Measurements from ENCODE around the gene EPB42. TPM values are rescaled to one million over a fixed set of nuclear protein-coding genes. Genes with fewer than 3 reads are reported as not detected.

EPB42 gene
- total and polyA plus RNA-seq, 2 of the 4 experiments (the other 2 are of a cell fraction), result not detected

DNA sequence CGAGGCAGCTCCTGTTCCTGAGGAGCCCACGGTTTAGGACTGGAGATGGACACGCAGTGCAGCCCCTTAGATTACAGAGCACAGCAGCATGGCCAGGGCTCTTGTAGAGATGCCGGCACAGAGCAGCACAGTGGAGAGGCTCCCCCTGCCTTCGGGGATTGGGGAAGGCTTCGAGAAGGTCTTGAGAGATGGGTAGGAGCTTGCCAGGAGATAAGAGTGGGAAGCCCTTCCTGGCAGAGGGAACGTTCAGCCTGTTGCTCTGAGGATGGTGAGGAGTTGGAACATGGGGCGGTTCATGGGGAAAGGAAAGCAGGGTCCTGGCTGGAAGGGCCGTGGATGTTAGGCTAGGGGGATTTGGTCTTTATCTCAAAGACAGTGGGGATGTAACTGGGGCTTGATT is 10.0 kb downstream of the EPB42 start:
- peaks cover 68% of the 10 kb centered on the region for H3K27me3 ChIP-seq (ENCODE audit: control insufficient read depth, insufficient read depth, low read length)
- no peak overlapping the region for H4K5ac ChIP-seq (ENCODE audit: low read depth, low read length)
- CTCF ChIA-PET, result interaction anchor here (1.6 kb wide), 1 partner anchor 15 kb away, joined by 5 read pairs; no protein-coding TSS in a partner anchor

More for the DNA sequence above, 10.0 kb downstream of the EPB42 start:
- Histone ChIP-seq H3K18ac (ENCODE audit: low read depth, low read length) (no peak overlapping the region), H4K20me1 (ENCODE audit: insufficient read depth, low read length) (no peaks in the 10 kb centered on the region), H4K8ac (ENCODE audit: low read depth in 2 of 2, low read length in 2 of 2) (no peak overlapping the region), H4K91ac (ENCODE audit: insufficient read depth, low read depth, low read length) (no peak overlapping the region), H3K4me2 (ENCODE audit: low read depth, low read length) (no peak overlapping the region), H2BK5ac (ENCODE audit: low read depth, low read length, poor library complexity, severe bottlenecking) (no peak overlapping the region), H2AK5ac (ENCODE audit: low read depth, low read length) (no peak overlapping the region), H3K36me3 (ENCODE audit: control insufficient read depth, insufficient read depth, low read length) (no peaks in the 10 kb centered on the region), H2BK120ac (ENCODE audit: low read depth, low read length) (no peak overlapping the region), H2BK20ac (ENCODE audit: low read depth, low read length) (no peak overlapping the region), H3K9ac (ENCODE audit: low read depth, low read length) (no peak overlapping the region), H3K23ac (ENCODE audit: low read depth, low read length) (no peak overlapping the region), H2AFZ (replicated peaks; ENCODE audit: low read length, poor library complexity) (no peak overlapping the region), H3K27ac (ENCODE audit: insufficient read depth, low read length) (no peak overlapping the region), H3K9me3 (ENCODE audit: control insufficient read depth, insufficient read depth, low read length) (no peaks in the 10 kb centered on the region), H3K9me1 (ENCODE audit: insufficient read depth, low read length) (no peaks in the 10 kb centered on the region; the same call in 1 of the 2 replicates), H2BK15ac (ENCODE audit: low read depth, low read length) (no peak overlapping the region), H3K56ac (ENCODE audit: extremely low read depth, insufficient read depth, low read length) (no peak overlapping the region), H3K4me1 (ENCODE audit: control insufficient read depth, insufficient read depth, low read length) (no peaks in the 10 kb centered on the region), H3K79me1 (ENCODE audit: low read depth in 1 of 2, low read length in 2 of 2) (no peaks in the 10 kb centered on the region), H2AK9ac (replicated peaks; ENCODE audit: low read depth, low read length, poor library complexity) (no peak overlapping the region), H3K14ac (replicated peaks; ENCODE audit: low read depth, low read length) (no peak overlapping the region), H3K4me3 (ENCODE audit: insufficient read depth, low read depth, low read length) (no peak overlapping the region), H3K4ac (ENCODE audit: low read depth, low read length) (no peak overlapping the region)
- dilution Hi-C loops (cut with HindIII; ENCODE audit: low sequenced_read_pairs, unreplicated experiment) (no loop called here), in situ Hi-C loops (cut with MboI; ENCODE audit: low sequenced_read_pairs) (no loop called here), intact Hi-C loops (cut with micrococcal nuclease) (no loop called here)
- POLR2A ChIA-PET (ENCODE audit: unreplicated experiment), result no interaction called here
- 61% methylated on average over 4 of the region's 9 CpGs; no CpG with 5 or more reads in 1 of the 2 experiments for WGBS, 2 experiments (ENCODE audit: extremely low coverage in 2 of 2, insufficient read length in 1 of 2)
- no peak for DNase-seq
- no TSS peak for BruUV-seq (replicated peaks)
- TF ChIP-seq FOS (IDR thresholded peaks at IDR 0.05; ENCODE audit: low read depth, low read length), result no peak
- no peak for TF ChIP-seq MAFK (IDR thresholded peaks at IDR 0.05; ENCODE audit: low read depth, low read length)
- no peak for TF ChIP-seq BHLHE40 (IDR thresholded peaks at IDR 0.05; ENCODE audit: low read depth, low read length)
- TF ChIP-seq RCOR1 (IDR thresholded peaks at IDR 0.05; ENCODE audit: insufficient replicate concordance, low read length), result no peak
- TF ChIP-seq, protein P1, sequence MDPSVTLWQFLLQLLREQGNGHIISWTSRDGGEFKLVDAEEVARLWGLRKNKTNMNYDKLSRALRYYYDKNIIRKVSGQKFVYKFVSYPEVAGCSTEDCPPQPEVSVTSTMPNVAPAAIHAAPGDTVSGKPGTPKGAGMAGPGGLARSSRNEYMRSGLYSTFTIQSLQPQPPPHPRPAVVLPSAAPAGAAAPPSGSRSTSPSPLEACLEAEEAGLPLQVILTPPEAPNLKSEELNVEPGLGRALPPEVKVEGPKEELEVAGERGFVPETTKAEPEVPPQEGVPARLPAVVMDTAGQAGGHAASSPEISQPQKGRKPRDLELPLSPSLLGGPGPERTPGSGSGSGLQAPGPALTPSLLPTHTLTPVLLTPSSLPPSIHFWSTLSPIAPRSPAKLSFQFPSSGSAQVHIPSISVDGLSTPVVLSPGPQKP (IDR thresholded peaks at IDR 0.05; ENCODE audit: borderline replicate concordance, low read depth, low read length), result no peak
- TF ChIP-seq, protein P2, sequence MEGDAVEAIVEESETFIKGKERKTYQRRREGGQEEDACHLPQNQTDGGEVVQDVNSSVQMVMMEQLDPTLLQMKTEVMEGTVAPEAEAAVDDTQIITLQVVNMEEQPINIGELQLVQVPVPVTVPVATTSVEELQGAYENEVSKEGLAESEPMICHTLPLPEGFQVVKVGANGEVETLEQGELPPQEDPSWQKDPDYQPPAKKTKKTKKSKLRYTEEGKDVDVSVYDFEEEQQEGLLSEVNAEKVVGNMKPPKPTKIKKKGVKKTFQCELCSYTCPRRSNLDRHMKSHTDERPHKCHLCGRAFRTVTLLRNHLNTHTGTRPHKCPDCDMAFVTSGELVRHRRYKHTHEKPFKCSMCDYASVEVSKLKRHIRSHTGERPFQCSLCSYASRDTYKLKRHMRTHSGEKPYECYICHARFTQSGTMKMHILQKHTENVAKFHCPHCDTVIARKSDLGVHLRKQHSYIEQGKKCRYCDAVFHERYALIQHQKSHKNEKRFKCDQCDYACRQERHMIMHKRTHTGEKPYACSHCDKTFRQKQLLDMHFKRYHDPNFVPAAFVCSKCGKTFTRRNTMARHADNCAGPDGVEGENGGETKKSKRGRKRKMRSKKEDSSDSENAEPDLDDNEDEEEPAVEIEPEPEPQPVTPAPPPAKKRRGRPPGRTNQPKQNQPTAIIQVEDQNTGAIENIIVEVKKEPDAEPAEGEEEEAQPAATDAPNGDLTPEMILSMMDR (conservative IDR thresholded peaks at IDR 0.05; ENCODE audit: low read depth, low read length), result no peak
- TF ChIP-seq RFX5 (IDR thresholded peaks at IDR 0.05; ENCODE audit: low read depth, low read length), result no peak
- no peak for TF ChIP-seq CHD1 (IDR thresholded peaks at IDR 0.05; ENCODE audit: low read depth, low read length)
- no peak for TF ChIP-seq SMC3 (IDR thresholded peaks at IDR 0.05; ENCODE audit: low read depth, low read length)
- TF ChIP-seq MAZ (IDR thresholded peaks at IDR 0.05; ENCODE audit: borderline replicate concordance, low read depth, low read length), result no peak
- no peak for TF ChIP-seq POLR2A (IDR thresholded peaks at IDR 0.05; ENCODE audit: low read depth, low read length)
- no peak for TF ChIP-seq NFE2L2 (IDR thresholded peaks at IDR 0.05; ENCODE audit: low read depth, low read length)
- no peak for TF ChIP-seq USF2 (IDR thresholded peaks at IDR 0.05; ENCODE audit: low read depth, low read length)
- no peak for TF ChIP-seq CEBPB (IDR thresholded peaks at IDR 0.05; ENCODE audit: low read depth, low read length)
- no peak for TF ChIP-seq MXI1 (IDR thresholded peaks at IDR 0.05; ENCODE audit: borderline replicate concordance, low read depth, low read length)
- no peak for TF ChIP-seq RAD21 (IDR thresholded peaks at IDR 0.05; ENCODE audit: low read length)
- ATAC-seq (ENCODE audit: low read depth), result no peak

All from IMR-90 (cell line).